HG03280 (cell line): ENCODE data around the gene RPH3AL.
"Not testable (repeated sequence)": the region's sequence is repeated elsewhere in the genome, so short reads cannot be mapped to it uniquely, and the experiment has no call there.

Experiments
- ATAC-seq: cut with Tn5 transposase; IDR thresholded peaks from one replicate; pipeline ENCODE4 v1.9.1; 2021; ENCODE audit warnings: mild to moderate bottlenecking, moderate library complexity; ENCODE audit not compliant: unreplicated experiment

The RPH3AL gene

DNA sequence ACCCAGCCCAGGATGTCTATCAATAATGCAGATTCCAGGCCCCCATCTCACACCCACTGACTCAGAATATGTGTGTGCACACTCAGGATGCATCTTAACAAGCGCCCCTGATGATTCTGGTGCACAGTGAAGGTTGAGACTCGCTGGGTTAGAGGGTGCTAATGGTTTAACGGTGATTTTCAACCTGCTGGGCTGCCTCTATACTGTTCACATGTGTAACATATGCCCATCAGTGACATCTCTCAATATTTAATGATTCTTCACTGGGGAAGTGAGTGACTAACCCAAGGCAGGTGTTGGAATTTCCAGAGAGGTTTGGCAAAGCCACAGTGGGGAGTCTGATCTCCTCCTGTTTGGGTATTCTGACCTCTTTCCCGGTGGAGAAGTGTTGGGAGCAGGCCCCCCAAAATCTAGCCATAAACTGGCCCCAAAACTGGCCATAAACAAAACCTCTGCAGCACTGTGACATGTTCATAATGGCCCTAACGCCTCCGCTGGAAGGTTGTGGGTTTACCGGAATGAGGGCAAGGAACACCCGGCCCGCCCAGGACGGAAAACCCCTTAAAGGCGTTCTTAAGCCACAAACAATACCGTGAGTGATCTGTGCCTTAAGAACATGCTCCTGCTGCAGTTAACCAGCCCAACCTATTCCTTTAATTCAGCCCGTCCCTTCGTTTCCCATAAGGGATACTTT, 167.0 kb downstream of the RPH3AL start:
- ATAC-seq = no peak

DNA sequence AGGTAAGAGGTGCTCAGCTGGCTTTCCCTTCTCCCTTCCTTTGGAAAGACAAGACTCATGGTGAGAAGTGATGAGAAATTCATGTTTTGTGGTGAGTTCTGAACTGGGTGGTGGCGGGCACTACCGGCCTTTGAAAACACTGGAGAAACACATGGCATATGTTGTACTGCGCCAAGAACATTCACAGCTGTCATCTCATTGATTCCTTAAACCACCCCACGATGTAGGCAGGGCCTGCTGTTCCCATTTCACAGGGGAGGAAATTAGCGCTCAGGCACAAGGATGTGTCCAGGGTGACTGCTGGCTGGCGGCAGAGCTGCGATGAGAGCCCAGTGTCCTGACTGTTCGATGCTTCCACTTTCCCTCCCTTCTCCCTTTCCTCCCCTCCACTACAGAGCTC, 169.6 kb downstream of the RPH3AL start:
- no peak for ATAC-seq

GRCh38 chr17:182050-182751, 170.4 kb downstream of the RPH3AL start:
- no peak for ATAC-seq

- ATAC-seq = no peak
Observed at GRCh38 chr17:181245-182049, 171.2 kb downstream of the RPH3AL start, which contains the start of gene DOC2B. DOC2B (minus strand) TSS chr17:181650; CDS start chr17:181479, 171 bp downstream.

DNA sequence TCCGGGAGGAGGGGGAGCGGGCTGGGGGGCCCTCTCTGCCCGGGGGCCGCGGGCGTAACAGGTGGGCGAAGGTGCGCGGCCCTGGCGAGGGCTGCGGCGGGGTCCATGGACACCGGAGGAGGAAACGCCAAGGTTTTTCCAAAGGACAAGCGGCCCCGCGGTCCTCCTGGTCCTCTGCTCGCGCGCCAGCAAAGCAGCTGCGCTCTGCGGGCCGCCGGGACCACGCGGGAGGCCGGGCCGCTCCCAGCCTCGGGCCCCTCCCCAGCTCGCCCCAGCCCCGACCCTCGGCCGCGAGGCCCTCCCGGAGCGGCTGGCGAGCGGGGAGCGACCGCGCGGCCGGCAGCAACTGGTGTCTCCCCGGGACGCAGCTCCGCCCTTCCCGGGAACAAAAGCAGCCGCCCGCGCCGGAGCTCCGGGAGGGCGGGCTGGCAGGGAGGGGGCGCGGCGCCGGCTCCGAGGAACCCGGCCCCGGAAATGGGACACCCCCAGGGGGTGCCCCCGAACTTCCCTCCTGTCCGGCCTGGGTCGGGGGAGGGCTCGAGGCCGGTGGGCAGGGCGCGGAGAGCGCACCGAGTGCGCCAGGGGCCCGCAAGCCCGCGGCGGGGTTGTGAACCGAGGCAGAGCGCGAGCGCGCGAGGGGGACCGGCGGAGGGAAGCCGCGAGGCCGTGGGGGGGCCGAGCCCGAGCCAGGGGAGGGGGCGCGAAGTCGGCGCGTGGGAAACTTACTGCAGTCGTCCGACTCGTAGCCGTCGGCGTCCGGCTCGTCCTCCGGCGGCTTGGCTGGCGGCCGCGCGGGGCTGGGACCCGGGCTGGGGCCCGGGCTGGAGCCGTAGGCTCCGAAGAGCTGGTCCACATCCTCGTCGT, 172.0 kb downstream of the RPH3AL start:
- ATAC-seq = no peak

DNA sequence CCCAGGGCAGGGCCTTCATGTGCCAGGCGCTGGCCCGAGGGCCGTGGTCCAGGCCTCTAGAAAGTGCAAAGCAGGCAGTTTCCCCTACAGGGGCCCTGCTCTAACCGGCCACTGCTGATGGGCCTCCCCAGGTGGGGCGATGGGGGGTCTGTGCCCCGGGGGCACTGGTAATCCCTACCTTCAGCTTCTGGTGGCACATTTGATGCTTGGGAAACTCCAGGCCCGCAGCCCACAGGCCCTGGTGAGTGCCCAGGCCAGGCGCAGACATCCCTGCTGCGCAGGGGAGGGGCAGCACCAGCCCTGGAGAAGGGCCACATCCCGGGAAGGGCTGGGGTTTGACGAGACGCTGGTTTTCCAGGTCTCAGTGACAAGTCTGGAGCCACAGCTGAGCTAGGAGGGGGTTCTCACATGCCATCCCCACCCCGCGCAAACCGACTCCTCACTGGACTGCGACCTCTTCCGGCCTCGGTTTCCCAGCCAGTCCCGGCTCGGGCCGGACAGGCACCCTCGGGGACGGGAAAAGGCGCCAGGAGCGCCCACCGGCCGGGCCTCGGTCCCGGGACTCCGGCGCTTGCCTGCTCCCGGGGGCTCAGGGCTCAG, 172.7 kb downstream of the RPH3AL start:
- no peak for ATAC-seq

- no peak for ATAC-seq
Observed at GRCh38 chr17:179066-179432, 173.6 kb downstream of the RPH3AL start.

DNA sequence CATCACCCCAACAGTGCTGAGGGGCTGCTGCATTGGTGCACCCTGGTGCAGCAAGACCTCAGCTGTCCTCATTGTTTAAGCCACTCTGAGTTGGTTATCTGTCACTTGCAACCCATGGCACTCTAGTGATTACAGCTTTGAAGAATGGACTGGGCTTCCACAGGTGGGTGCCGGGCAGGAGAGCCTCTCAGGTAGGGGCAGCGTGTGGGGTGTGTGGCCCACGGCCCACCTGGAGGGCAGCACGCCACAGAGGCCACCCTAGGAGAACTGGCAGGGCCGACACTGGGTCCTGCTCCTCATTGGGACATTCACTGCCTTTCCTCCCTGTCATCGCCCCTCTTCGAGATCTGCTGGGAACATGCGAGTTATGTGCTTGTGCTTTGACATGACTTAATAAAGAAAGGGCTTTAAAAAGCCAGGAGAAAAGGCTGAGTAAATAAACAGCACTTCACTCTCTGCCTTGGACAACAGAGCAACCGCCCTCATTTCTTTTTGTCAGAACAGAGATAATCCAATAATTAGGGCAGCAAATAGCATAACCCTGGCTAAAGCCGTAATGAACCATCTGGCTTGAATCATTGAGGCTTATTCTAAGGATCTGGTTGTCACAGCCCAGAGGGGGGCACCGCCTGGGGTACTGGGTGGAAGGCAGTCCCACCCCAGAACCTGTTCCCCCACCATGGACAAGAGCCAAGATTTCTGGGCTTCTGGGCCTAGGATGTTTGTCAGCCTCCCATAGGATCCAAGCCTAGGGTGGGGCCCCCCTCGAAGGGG, 174.1 kb downstream of the RPH3AL start:
- no peak for ATAC-seq

- no peak for ATAC-seq
Observed at GRCh38 chr17:177762-178161, 174.8 kb downstream of the RPH3AL start.

DNA sequence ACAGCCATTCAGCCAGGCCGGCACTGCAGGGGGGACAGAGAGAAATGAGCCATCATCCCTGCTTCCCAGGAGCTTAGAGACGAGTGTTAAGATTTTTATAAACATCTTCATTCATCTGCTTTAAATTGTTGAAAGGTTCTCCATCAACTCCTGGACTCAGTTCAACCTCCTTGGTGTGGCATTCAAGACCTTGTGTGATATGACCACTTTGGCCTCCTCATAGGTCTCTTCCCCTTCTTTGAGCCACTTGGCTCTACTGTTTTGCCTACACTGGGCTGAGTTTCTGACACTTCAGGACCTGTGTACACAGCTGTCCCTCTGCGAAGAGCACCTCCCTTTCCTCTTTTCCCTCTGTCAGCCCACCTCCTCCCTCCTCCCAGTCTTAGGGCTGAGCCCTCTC, 175.5 kb downstream of the RPH3AL start:
- ATAC-seq = no peak

GRCh38 chr17:173166-173911, 179.3 kb downstream of the RPH3AL start:
- ATAC-seq = no peak

DNA sequence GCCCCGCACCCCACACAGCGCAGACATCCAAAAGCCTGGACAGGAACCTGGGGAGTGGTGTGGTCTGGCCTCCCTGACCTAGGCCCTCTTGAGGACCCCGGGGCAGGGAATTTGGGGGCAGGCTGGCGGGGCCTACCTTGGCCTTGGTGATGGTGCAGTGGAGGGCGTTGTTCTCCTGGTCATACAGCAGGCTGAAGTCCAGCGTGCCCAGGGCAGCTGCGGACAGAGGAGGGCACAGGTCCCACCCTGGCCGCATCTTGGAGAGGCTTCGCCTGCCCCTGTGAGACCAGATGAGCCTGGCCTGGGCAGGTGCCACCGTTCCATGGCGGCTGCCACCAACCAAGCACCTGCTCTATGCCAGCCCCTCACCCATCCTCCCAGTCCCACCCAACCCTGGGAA, 180.2 kb downstream of the RPH3AL start:
- ATAC-seq = no peak

- ATAC-seq = no peak
Observed at GRCh38 chr17:171871-172270, 180.7 kb downstream of the RPH3AL start.

DNA sequence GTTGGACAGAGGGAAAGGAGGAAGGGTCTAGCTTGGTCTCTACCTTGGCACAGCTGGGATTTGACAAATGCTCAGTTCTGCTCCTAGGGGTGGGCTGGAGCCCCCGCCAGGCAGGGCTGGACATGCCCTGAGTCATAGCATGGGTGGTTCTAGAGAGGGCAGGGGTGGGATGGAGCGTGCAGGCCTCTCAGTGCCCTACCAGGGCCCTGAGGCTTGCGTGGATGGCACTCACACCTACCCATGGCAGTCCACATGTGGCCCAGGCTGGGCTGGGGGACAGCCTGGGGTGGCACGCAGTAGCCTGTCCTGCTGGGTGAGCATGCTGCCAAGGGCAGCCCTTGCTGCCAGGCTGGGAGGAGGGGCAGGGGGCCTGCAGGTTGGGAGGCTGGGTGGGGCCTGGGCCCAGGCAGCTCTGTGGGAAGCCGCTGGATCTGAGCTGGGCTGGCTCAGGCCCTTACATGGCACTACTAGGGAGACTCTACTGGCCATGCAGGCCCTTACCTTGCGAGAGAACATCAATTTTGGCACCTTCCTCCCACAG, 182.4 kb downstream of the RPH3AL start:
- ATAC-seq = no peak

- not testable (repeated sequence) for ATAC-seq
Observed at GRCh38 chr17:168614-169013, 184.0 kb downstream of the RPH3AL start.

DNA sequence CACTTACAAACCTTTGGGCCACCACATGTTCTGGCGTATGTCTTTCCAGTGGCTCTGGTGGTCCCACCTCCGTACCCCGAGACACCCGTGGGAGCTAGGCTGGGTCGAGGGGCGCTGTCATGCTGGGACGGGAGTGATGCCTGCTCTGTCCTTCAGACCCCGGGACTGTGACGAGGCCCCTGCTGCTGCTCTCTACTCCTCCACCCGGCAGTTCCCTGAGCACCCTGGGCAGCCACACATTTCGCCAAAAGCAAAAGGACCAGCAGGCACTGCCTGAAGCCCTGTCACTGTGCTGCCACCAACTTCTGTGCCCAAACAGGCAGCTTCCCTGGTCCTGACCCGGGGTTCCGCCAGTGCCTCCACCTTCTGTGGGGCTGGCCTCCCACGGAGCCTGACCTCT, 186.7 kb downstream of the RPH3AL start:
- ATAC-seq = no peak

GRCh38 chr17:164303-165235, 188.0 kb downstream of the RPH3AL start:
- ATAC-seq = no peak
